CD4-positive, alpha-beta T cell treated with Interleukin-15 for 1 hour (primary cell): ENCODE data around the gene CARD9.
A peak's percentile ranks its signal among the peaks of the same experiment; 100 is the strongest.

Experiments
- DNase-seq: peaks from one replicate; pipeline ENCODE4 v3.0.0-alpha.2; 2020

The CARD9 gene

GRCh38 chr9:136344544-136345280 is 28.8 kb downstream of the CARD9 start:
- no peak for DNase-seq

GRCh38 chr9:136343884-136344269 is 29.6 kb downstream of the CARD9 start:
- no peak for DNase-seq

- no peak for DNase-seq
Measured at GRCh38 chr9:136343121-136343883, 30.2 kb downstream of the CARD9 start.

- peak; percentile 56 for DNase-seq
Measured at GRCh38 chr9:136342181-136343120, 31.0 kb downstream of the CARD9 start.

- DNase-seq = no peak
Measured at GRCh38 chr9:136341769-136342168, 31.7 kb downstream of the CARD9 start.

GRCh38 chr9:136341042-136341655 is 32.3 kb downstream of the CARD9 start:
- no peak for DNase-seq

- DNase-seq = no peak
Measured at GRCh38 chr9:136340356-136341041, 33.0 kb downstream of the CARD9 start.

- DNase-seq = no peak
Measured at GRCh38 chr9:136339958-136340310, 33.5 kb downstream of the CARD9 start.

- DNase-seq = peak; percentile 35
Measured at GRCh38 chr9:136339173-136339957, 34.1 kb downstream of the CARD9 start.

- DNase-seq = no peak
Measured at GRCh38 chr9:136338511-136338910, 35.0 kb downstream of the CARD9 start.

- DNase-seq = no peak
Measured at GRCh38 chr9:136337416-136338395, 35.8 kb downstream of the CARD9 start.

- no peak for DNase-seq
Measured at GRCh38 chr9:136336881-136337280, 36.6 kb downstream of the CARD9 start.

GRCh38 chr9:136336156-136336870 is 37.2 kb downstream of the CARD9 start:
- DNase-seq = no peak

- DNase-seq = no peak
Measured at GRCh38 chr9:136335296-136336155, 37.9 kb downstream of the CARD9 start.

- DNase-seq = no peak
Measured at GRCh38 chr9:136334541-136334940, 38.9 kb downstream of the CARD9 start.

GRCh38 chr9:136333486-136333885 is 40.0 kb downstream of the CARD9 start:
- no peak for DNase-seq

- DNase-seq = no peak
Measured at GRCh38 chr9:136333045-136333444, 40.4 kb downstream of the CARD9 start.

- no peak for DNase-seq
Measured at GRCh38 chr9:136332482-136332983, 40.9 kb downstream of the CARD9 start.
